HG03469 (cell line): ENCODE data around the gene HSD11B2.

Experiments
- ATAC-seq: cut with Tn5 transposase; IDR thresholded peaks from one replicate; pipeline ENCODE4 v1.9.1; 2021; ENCODE audit warnings: mild to moderate bottlenecking, moderate library complexity, moderate number of reproducible peaks; ENCODE audit not compliant: unreplicated experiment

The HSD11B2 gene

GRCh38 chr16:67396159-67397035, 34.5 kb upstream of the HSD11B2 start:
- ATAC-seq = no peak

- ATAC-seq = no peak
Observed at GRCh38 chr16:67397036-67397801, 33.7 kb upstream of the HSD11B2 start.

- no peak for ATAC-seq
Observed at GRCh38 chr16:67397812-67398545, 32.9 kb upstream of the HSD11B2 start.

- no peak for ATAC-seq
Observed at GRCh38 chr16:67398546-67399217, 32.2 kb upstream of the HSD11B2 start.

- ATAC-seq = no peak
Observed at GRCh38 chr16:67399218-67399733, 31.6 kb upstream of the HSD11B2 start.

- no peak for ATAC-seq
Observed at GRCh38 chr16:67399749-67400704, 30.9 kb upstream of the HSD11B2 start.

GRCh38 chr16:67400901-67401300, 30.0 kb upstream of the HSD11B2 start:
- no peak for ATAC-seq

- no peak for ATAC-seq
Observed at GRCh38 chr16:67403976-67404555, 26.9 kb upstream of the HSD11B2 start.

GRCh38 chr16:67404740-67405226, 26.1 kb upstream of the HSD11B2 start:
- ATAC-seq = no peak

- ATAC-seq = no peak
Observed at GRCh38 chr16:67405336-67405735, 25.6 kb upstream of the HSD11B2 start.

GRCh38 chr16:67406111-67406971, 24.6 kb upstream of the HSD11B2 start:
- ATAC-seq = no peak

- ATAC-seq = no peak
Observed at GRCh38 chr16:67407176-67407787, 23.6 kb upstream of the HSD11B2 start.

- ATAC-seq = no peak
Observed at GRCh38 chr16:67407788-67408452, 23.0 kb upstream of the HSD11B2 start.

- no peak for ATAC-seq
Observed at GRCh38 chr16:67409631-67410030, 21.3 kb upstream of the HSD11B2 start.

GRCh38 chr16:67411339-67411738, 19.6 kb upstream of the HSD11B2 start:
- ATAC-seq = no peak

GRCh38 chr16:67412294-67412693, 18.6 kb upstream of the HSD11B2 start:
- no peak for ATAC-seq
